ENCODE data around the gene RBM33. TPM values are rescaled to one million over a fixed set of nuclear protein-coding genes. Genes with fewer than 3 reads are reported as not detected.
A peak's percentile ranks its signal among the peaks of the same experiment; 100 is the strongest.

Gene RBM33
- total and polyA plus RNA-seq, 9 of the 15 experiments (the other 6 are each of a cell fraction or from before 2014, with no cell fraction given): 4.4 to 80.7 (median 27.3) TPM

DNA sequence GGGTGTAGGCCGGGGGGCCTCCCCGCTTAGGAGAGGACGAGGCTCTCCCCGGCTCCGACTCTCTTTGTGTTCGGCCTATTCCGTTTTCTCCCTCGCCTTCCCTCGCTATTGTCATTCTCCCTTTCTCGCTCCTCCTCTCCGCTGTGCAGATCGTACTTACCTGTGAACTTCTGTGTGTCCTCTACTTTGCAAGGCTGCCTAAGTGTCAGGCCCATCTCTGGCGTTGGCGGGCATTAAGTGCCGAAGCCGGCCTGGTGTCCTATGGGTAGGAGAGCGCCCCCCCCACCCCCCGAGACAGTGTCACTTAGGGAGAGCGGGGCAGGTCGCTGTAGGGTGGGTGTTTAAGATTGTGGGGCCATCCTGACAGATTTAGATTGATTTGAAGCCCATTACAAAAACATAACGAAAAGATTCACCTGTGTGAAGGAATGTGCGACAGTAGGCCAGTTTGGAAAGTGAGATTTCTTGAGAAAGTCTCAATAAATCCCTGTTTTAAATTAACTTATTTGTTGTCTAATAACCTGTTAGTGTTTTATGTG lies 579 bp downstream of the RBM33 start (continued):
- TF ChIP-seq ZNF436 (CRISPR knock-in tag; IDR thresholded peaks at IDR 0.05): no peak
- TF ChIP-seq, protein P1, sequence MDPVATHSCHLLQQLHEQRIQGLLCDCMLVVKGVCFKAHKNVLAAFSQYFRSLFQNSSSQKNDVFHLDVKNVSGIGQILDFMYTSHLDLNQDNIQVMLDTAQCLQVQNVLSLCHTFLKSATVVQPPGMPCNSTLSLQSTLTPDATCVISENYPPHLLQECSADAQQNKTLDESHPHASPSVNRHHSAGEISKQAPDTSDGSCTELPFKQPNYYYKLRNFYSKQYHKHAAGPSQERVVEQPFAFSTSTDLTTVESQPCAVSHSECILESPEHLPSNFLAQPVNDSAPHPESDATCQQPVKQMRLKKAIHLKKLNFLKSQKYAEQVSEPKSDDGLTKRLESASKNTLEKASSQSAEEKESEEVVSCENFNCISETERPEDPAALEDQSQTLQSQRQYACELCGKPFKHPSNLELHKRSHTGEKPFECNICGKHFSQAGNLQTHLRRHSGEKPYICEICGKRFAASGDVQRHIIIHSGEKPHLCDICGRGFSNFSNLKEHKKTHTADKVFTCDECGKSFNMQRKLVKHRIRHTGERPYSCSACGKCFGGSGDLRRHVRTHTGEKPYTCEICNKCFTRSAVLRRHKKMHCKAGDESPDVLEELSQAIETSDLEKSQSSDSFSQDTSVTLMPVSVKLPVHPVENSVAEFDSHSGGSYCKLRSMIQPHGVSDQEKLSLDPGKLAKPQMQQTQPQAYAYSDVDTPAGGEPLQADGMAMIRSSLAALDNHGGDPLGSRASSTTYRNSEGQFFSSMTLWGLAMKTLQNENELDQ (CRISPR knock-in tag; IDR thresholded peaks at IDR 0.05; ENCODE audit: borderline replicate concordance): peak; percentile 54; the same call in 1 of the 2 replicates
- TF ChIP-seq, protein P2, sequence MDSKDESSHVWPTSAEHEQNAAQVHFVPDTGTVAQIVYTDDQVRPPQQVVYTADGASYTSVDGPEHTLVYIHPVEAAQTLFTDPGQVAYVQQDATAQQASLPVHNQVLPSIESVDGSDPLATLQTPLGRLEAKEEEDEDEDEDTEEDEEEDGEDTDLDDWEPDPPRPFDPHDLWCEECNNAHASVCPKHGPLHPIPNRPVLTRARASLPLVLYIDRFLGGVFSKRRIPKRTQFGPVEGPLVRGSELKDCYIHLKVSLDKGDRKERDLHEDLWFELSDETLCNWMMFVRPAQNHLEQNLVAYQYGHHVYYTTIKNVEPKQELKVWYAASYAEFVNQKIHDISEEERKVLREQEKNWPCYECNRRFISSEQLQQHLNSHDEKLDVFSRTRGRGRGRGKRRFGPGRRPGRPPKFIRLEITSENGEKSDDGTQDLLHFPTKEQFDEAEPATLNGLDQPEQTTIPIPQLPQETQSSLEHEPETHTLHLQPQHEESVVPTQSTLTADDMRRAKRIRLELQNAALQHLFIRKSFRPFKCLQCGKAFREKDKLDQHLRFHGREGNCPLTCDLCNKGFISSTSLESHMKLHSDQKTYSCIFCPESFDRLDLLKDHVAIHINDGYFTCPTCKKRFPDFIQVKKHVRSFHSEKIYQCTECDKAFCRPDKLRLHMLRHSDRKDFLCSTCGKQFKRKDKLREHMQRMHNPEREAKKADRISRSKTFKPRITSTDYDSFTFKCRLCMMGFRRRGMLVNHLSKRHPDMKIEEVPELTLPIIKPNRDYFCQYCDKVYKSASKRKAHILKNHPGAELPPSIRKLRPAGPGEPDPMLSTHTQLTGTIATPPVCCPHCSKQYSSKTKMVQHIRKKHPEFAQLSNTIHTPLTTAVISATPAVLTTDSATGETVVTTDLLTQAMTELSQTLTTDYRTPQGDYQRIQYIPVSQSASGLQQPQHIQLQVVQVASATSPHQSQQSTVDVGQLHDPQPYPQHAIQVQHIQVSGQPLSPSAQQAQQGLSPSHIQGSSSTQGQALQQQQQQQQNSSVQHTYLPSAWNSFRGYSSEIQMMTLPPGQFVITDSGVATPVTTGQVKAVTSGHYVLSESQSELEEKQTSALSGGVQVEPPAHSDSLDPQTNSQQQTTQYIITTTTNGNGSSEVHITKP (IDR thresholded peaks at IDR 0.05; ENCODE audit: partially characterized antibody): peak; percentile 34
- TF ChIP-seq, protein P3, sequence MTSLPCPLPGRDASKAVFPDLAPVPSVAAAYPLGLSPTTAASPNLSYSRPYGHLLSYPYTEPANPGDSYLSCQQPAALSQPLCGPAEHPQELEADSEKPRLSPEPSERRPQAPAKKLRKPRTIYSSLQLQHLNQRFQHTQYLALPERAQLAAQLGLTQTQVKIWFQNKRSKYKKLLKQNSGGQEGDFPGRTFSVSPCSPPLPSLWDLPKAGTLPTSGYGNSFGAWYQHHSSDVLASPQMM (CRISPR knock-in tag; IDR thresholded peaks at IDR 0.05): no peak
- no peak for TF ChIP-seq ZNF124 (CRISPR knock-in tag; IDR thresholded peaks at IDR 0.05)
- 0 out of 2 replicates have a peak, but pooled peaks have one; percentile 62 for TF ChIP-seq ZZZ3 (IDR thresholded peaks at IDR 0.05)
- TF ChIP-seq SMAD3 (CRISPR knock-in tag; conservative IDR thresholded peaks at IDR 0.05): no peak
- TF ChIP-seq ZNF253 (CRISPR knock-in tag; conservative IDR thresholded peaks at IDR 0.05): no peak
- no peak for TF ChIP-seq NUFIP1 (IDR thresholded peaks at IDR 0.05; ENCODE audit: partially characterized antibody)
- no peak for TF ChIP-seq MEF2A (IDR thresholded peaks at IDR 0.05; ENCODE audit: control insufficient read depth, low read depth, low read length)
- peak; percentile 38; the same call in 1 of the 2 replicates for TF ChIP-seq ELF4 (CRISPR knock-in tag; IDR thresholded peaks at IDR 0.05)
- no peak for TF ChIP-seq ZNF644 (tag; IDR thresholded peaks at IDR 0.05; ENCODE audit: low read depth)
- no peak for TF ChIP-seq PPARD (CRISPR knock-in tag; IDR thresholded peaks at IDR 0.05)
- TF ChIP-seq, protein P4, sequence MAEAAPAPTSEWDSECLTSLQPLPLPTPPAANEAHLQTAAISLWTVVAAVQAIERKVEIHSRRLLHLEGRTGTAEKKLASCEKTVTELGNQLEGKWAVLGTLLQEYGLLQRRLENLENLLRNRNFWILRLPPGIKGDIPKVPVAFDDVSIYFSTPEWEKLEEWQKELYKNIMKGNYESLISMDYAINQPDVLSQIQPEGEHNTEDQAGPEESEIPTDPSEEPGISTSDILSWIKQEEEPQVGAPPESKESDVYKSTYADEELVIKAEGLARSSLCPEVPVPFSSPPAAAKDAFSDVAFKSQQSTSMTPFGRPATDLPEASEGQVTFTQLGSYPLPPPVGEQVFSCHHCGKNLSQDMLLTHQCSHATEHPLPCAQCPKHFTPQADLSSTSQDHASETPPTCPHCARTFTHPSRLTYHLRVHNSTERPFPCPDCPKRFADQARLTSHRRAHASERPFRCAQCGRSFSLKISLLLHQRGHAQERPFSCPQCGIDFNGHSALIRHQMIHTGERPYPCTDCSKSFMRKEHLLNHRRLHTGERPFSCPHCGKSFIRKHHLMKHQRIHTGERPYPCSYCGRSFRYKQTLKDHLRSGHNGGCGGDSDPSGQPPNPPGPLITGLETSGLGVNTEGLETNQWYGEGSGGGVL (CRISPR knock-in tag; IDR thresholded peaks at IDR 0.05): no peak
- no peak for TF ChIP-seq CSDE1 (IDR thresholded peaks at IDR 0.05)
- 0 out of 2 replicates have a peak, but pooled peaks have one; percentile 80 for TF ChIP-seq HMG20B (CRISPR knock-in tag; IDR thresholded peaks at IDR 0.05)
- TF ChIP-seq FOSL1 (tag; conservative IDR thresholded peaks at IDR 0.05): no peak; the same call in 1 of the 2 replicates
- TF ChIP-seq ZNF3 (CRISPR knock-in tag; IDR thresholded peaks at IDR 0.05): no peak
- TF ChIP-seq L3MBTL2 (IDR thresholded peaks at IDR 0.05): no peak
- TF ChIP-seq BCOR (IDR thresholded peaks at IDR 0.05): no peak
- TF ChIP-seq ATF7 (IDR thresholded peaks at IDR 0.05): no peak
- TF ChIP-seq TRIM24 (IDR thresholded peaks at IDR 0.05): no peak

Data from K562 (cell line).